ENCODE data around the gene DNAH17.

The DNAH17 gene

GRCh38 chr17:78437508-78438169 is 139.6 kb downstream of the DNAH17 start:
- DNase-seq: no peak
- Histone ChIP-seq H2BK5ac (ENCODE audit: low read depth, low read length, poor library complexity, severe bottlenecking) (no peak overlapping the region), H3K9ac (ENCODE audit: low read length) (no peak overlapping the region), H3K4me2 (ENCODE audit: low read length, poor library complexity, severe bottlenecking) (no peak overlapping the region), H4K91ac (ENCODE audit: low read length) (no peak overlapping the region), H2BK12ac (ENCODE audit: low read length in 2 of 2) (no peak overlapping the region), H2BK15ac (ENCODE audit: low read depth, poor library complexity, severe bottlenecking) (no peak overlapping the region), H3K36me3 (ENCODE audit: control insufficient read depth in 1 of 2, insufficient read depth in 2 of 2, low read depth in 1 of 2, low read length in 2 of 2) (no peaks in the 10 kb centered on the region), H3K4me1 (ENCODE audit: control insufficient read depth, insufficient read depth, low read depth, low read length) (peaks cover 15% of the 10 kb centered on the region), H3K18ac (ENCODE audit: low read depth in 1 of 2, low read length in 2 of 2) (no peak overlapping the region), H3K27ac (ENCODE audit: low read length, poor library complexity, severe bottlenecking) (no peak overlapping the region), H3K27me3 (ENCODE audit: control insufficient read depth in 1 of 2, insufficient read depth in 1 of 2, low read length in 2 of 2) (peaks cover 6 to 61% of the 10 kb centered on the region in 2 experiments), H4K8ac (ENCODE audit: low read length) (no peak overlapping the region), H3K23ac (ENCODE audit: low read length in 2 of 2) (no peak overlapping the region), H2BK120ac (ENCODE audit: low read depth, low read length) (no peak overlapping the region), H3K9me3 (ENCODE audit: control insufficient read depth, low read length) (no peaks in the 10 kb centered on the region), H2AK5ac (ENCODE audit: low read length, severe bottlenecking) (no peak overlapping the region), H3K4me3 (ENCODE audit: insufficient read depth in 1 of 2, low read depth in 1 of 2, low read length in 2 of 2) (no peak overlapping the region), H3K14ac (ENCODE audit: low read length in 2 of 2) (no peak overlapping the region), H3K4ac (ENCODE audit: low read depth in 1 of 2, low read length in 2 of 2) (no peak overlapping the region), H3K79me1 (replicated peaks; ENCODE audit: low read length, poor library complexity, severe bottlenecking) (no peaks in the 10 kb centered on the region), H2AFZ (ENCODE audit: low read depth, low read length) (no peak overlapping the region)
- WGBS: 95% methylated on average over 20 of the region's 20 CpGs

- peaks cover 33% of the 10 kb centered on the region for H3K4me1 ChIP-seq (ENCODE audit: control insufficient read depth, insufficient read depth, low read depth, low read length)
These were observed 141.7 kb downstream of the DNAH17 start for GRCh38 chr17:78435330-78436005.

GRCh38 chr17:78434455-78435329 is 142.5 kb downstream of the DNAH17 start:
- Histone ChIP-seq H3K9ac (ENCODE audit: low read length) (no peak overlapping the region), H3K4me3 (ENCODE audit: insufficient read depth in 1 of 2, low read depth in 1 of 2, low read length in 2 of 2) (no peak overlapping the region), H3K79me1 (replicated peaks; ENCODE audit: low read length, poor library complexity, severe bottlenecking) (no peaks in the 10 kb centered on the region), H2AFZ (ENCODE audit: low read depth, low read length) (no peak overlapping the region), H2BK15ac (ENCODE audit: low read depth, poor library complexity, severe bottlenecking) (no peak overlapping the region), H4K91ac (ENCODE audit: low read length) (no peak overlapping the region), H2BK120ac (ENCODE audit: low read depth, low read length) (no peak overlapping the region), H3K27me3 (ENCODE audit: control insufficient read depth in 1 of 2, insufficient read depth in 1 of 2, low read length in 2 of 2) (peaks cover 6 to 48% of the 10 kb centered on the region in 2 experiments), H3K9me3 (ENCODE audit: control insufficient read depth, low read length) (no peaks in the 10 kb centered on the region), H4K8ac (ENCODE audit: low read length) (no peak overlapping the region), H3K14ac (ENCODE audit: low read length in 2 of 2) (no peak overlapping the region), H2AK5ac (ENCODE audit: low read length, severe bottlenecking) (no peak overlapping the region), H2BK5ac (ENCODE audit: low read depth, low read length, poor library complexity, severe bottlenecking) (no peak overlapping the region), H3K4ac (ENCODE audit: low read depth in 1 of 2, low read length in 2 of 2) (no peak overlapping the region), H2BK12ac (ENCODE audit: low read length in 2 of 2) (no peak overlapping the region), H3K23ac (ENCODE audit: low read length in 2 of 2) (peak overlapping the region in 1 of 2 experiments; percentile 57), H3K4me2 (ENCODE audit: low read length, poor library complexity, severe bottlenecking) (no peak overlapping the region), H3K27ac (ENCODE audit: low read length, poor library complexity, severe bottlenecking) (no peak overlapping the region), H3K4me1 (ENCODE audit: control insufficient read depth, insufficient read depth, low read depth, low read length) (peaks cover 36% of the 10 kb centered on the region), H3K36me3 (ENCODE audit: control insufficient read depth in 1 of 2, insufficient read depth in 2 of 2, low read depth in 1 of 2, low read length in 2 of 2) (peaks cover 4 to 6% of the 10 kb centered on the region in 2 experiments), H3K18ac (ENCODE audit: low read depth in 1 of 2, low read length in 2 of 2) (no peak overlapping the region)
- WGBS: 77% methylated on average over 16 of the region's 18 CpGs
- DNase-seq: no peak

More at GRCh38 chr17:78435330-78436005, 141.7 kb downstream of the DNAH17 start:
- Histone ChIP-seq H3K18ac (ENCODE audit: low read depth in 1 of 2, low read length in 2 of 2) (no peak overlapping the region), H2BK15ac (ENCODE audit: low read depth, poor library complexity, severe bottlenecking) (no peak overlapping the region), H3K4ac (ENCODE audit: low read depth in 1 of 2, low read length in 2 of 2) (no peak overlapping the region), H3K27me3 (ENCODE audit: control insufficient read depth in 1 of 2, insufficient read depth in 1 of 2, low read length in 2 of 2) (peaks cover 6 to 49% of the 10 kb centered on the region in 2 experiments), H3K79me1 (replicated peaks; ENCODE audit: low read length, poor library complexity, severe bottlenecking) (no peaks in the 10 kb centered on the region), H3K4me3 (ENCODE audit: insufficient read depth in 1 of 2, low read depth in 1 of 2, low read length in 2 of 2) (no peak overlapping the region), H3K9ac (ENCODE audit: low read length) (no peak overlapping the region), H3K27ac (ENCODE audit: low read length, poor library complexity, severe bottlenecking) (no peak overlapping the region), H2AK5ac (ENCODE audit: low read length, severe bottlenecking) (peak overlapping the region; percentile 14), H2BK12ac (ENCODE audit: low read length in 2 of 2) (no peak overlapping the region), H3K4me2 (ENCODE audit: low read length, poor library complexity, severe bottlenecking) (no peak overlapping the region), H2BK120ac (ENCODE audit: low read depth, low read length) (no peak overlapping the region), H4K91ac (ENCODE audit: low read length) (no peak overlapping the region), H3K9me3 (ENCODE audit: control insufficient read depth, low read length) (no peaks in the 10 kb centered on the region), H3K23ac (ENCODE audit: low read length in 2 of 2) (no peak overlapping the region), H3K36me3 (ENCODE audit: control insufficient read depth in 1 of 2, insufficient read depth in 2 of 2, low read depth in 1 of 2, low read length in 2 of 2) (no peaks in the 10 kb centered on the region), H2BK5ac (ENCODE audit: low read depth, low read length, poor library complexity, severe bottlenecking) (no peak overlapping the region), H2AFZ (ENCODE audit: low read depth, low read length) (no peak overlapping the region), H3K14ac (ENCODE audit: low read length in 2 of 2) (no peak overlapping the region), H4K8ac (ENCODE audit: low read length) (no peak overlapping the region)
- DNase-seq: no peak
- WGBS: 92% methylated on average over 18 of the region's 19 CpGs
